B cell (primary cell): ENCODE results near the gene ATP9A. TPM values are rescaled to one million over a fixed set of nuclear protein-coding genes. Genes with fewer than 3 reads are reported as not detected.

ENCODE experiments used
- ATAC-seq: fragments of 200-7000 bp; cut with Tn5 transposase; one replicate; pipeline ENCODE4 v1.10.0; 2021; ENCODE audit warnings: low read depth, mild to moderate bottlenecking, moderate number of reproducible peaks, moderate library complexity
- CTCF ChIA-PET: fragments of 350-600 bp; sonication (Branson Sonifier 250); formaldehyde crosslinking; loops from one replicate; lab custom pipeline; 2021; ENCODE audit warnings: antibody characterized with exemption, inconsistent platforms; lab: Charles Lee
- POLR2A ChIA-PET: fragments of 350-600 bp; sonication (Branson Sonifier 250); formaldehyde crosslinking; loops from one replicate; lab custom pipeline; 2021; ENCODE audit warnings: antibody characterized with exemption; lab: Charles Lee
- DNase-seq: peaks from one replicate; pipeline ENCODE4 v3.0.0; 2013
- H2AFZ ChIP-seq: 2 replicates; pipeline ENCODE4 v1.6.1; 2012; ENCODE audit warnings: mild to moderate bottlenecking, low read depth, low read length; ENCODE audit not compliant: insufficient read depth, poor library complexity, severe bottlenecking
- H3K27ac ChIP-seq, 2 donors: 1 replicate in 1 of 2; 2 replicates in 1 of 2; pipeline ENCODE4 v1.5.1; 2012 to 2013; ENCODE audit warnings: low read length in 2 of 2, mild to moderate bottlenecking in 2 of 2, moderate library complexity in 1 of 2
- H3K27me3 ChIP-seq, 4 experiments: fragments of 200-600 bp in 1 of 4; sonication (generic) in 1 of 4; replicated peaks in 1 of 4; 1 replicate in 2 of 4; 2 replicates in 2 of 4; pipeline versions ENCODE4 v1.6.1 to v1.7.0; 2013 to 2016; ENCODE audit warnings: low read length in 3 of 4, mild to moderate bottlenecking in 2 of 4, mixed read lengths in 1 of 4, moderate library complexity in 1 of 4; ENCODE audit not compliant: insufficient read depth in 4 of 4, control insufficient read depth in 3 of 4; ENCODE audit errors: control extremely low read depth in 1 of 4
- H3K36me3 ChIP-seq, 2 experiments: replicated peaks in 1 of 2; 1 replicate in 1 of 2; 2 replicates in 1 of 2; pipeline versions ENCODE4 v1.6.1 to v1.7.1; 2013; ENCODE audit warnings: low read length in 1 of 2; ENCODE audit not compliant: insufficient read depth in 2 of 2, control insufficient read depth in 1 of 2; ENCODE audit errors: control extremely low read depth in 1 of 2, extremely low read depth in 1 of 2
- H3K4me1 ChIP-seq, 2 donors: fragments of 200-600 bp in 1 of 2; sonication (generic) in 1 of 2; 1 replicate in 1 of 2; 2 replicates in 1 of 2; pipeline versions ENCODE4 v1.5.1 to v1.6.1; 2013 to 2017; ENCODE audit warnings: low read length in 2 of 2; ENCODE audit not compliant: control insufficient read depth in 2 of 2, insufficient read depth in 2 of 2
- H3K4me2 ChIP-seq: replicated peaks from 2 replicates; pipeline ENCODE3; 2012; ENCODE audit warnings: mild to moderate bottlenecking, low read depth, low read length; ENCODE audit not compliant: poor library complexity, severe bottlenecking
- H3K4me3 ChIP-seq, 5 experiments: fragments of 200-600 bp in 1 of 5; sonication (generic) in 1 of 5; 1 replicate in 3 of 5; 2 replicates in 2 of 5; pipeline versions ENCODE4 v1.5.1 to v1.7.0; 2011 to 2016; ENCODE audit warnings: low read length in 4 of 5, mild to moderate bottlenecking in 4 of 5, low read depth in 2 of 5, control low read depth in 1 of 5, moderate library complexity in 1 of 5; ENCODE audit not compliant: insufficient read depth in 1 of 5; ENCODE audit errors: control extremely low read depth in 1 of 5, extremely low read depth in 1 of 5
- H3K79me2 ChIP-seq: fragments of 200-600 bp; sonication (generic); one replicate; pipeline ENCODE4 v1.6.0; 2016; ENCODE audit warnings: low read length; ENCODE audit not compliant: control insufficient read depth, insufficient read depth
- H3K9ac ChIP-seq: fragments of 200-600 bp; sonication (generic); 2 replicates; pipeline ENCODE4 v1.6.1; 2017; ENCODE audit warnings: mild to moderate bottlenecking, low read length, moderate library complexity
- H3K9me3 ChIP-seq, 3 donors: one replicate each; pipeline versions ENCODE4 v1.6.1 to v1.7.1; 2013; ENCODE audit warnings: low read length in 2 of 3; ENCODE audit not compliant: control insufficient read depth in 2 of 3, insufficient read depth in 1 of 3; ENCODE audit errors: control extremely low read depth in 1 of 3
- H4K20me1 ChIP-seq: 2 replicates; pipeline ENCODE4 v1.6.0; 2012; ENCODE audit warnings: mild to moderate bottlenecking, low read length; ENCODE audit not compliant: insufficient read depth, control insufficient read depth, poor library complexity, severe bottlenecking
- H3K27ac Mint-ChIP-seq: one replicate; pipeline ENCODE4 v1.8.0; 2021; ENCODE audit warnings: mixed read lengths
- H3K27me3 Mint-ChIP-seq: one replicate; pipeline ENCODE4 v1.8.0; 2021; ENCODE audit warnings: mixed read lengths
- H3K4me1 Mint-ChIP-seq: one replicate; pipeline ENCODE4 v1.8.0; 2021; ENCODE audit warnings: mixed read lengths
- H3K4me3 Mint-ChIP-seq: one replicate; pipeline ENCODE4 v1.8.0; 2021; ENCODE audit warnings: mixed read lengths
- H3K9me3 Mint-ChIP-seq: one replicate; pipeline ENCODE4 v1.8.0; 2022; ENCODE audit warnings: mixed read lengths; ENCODE audit not compliant: insufficient read depth
- EZH2 ChIP-seq: IDR thresholded peaks from 2 replicates; pipeline ENCODE4 v1.6.1; 2012; ENCODE audit warnings: borderline replicate concordance, low read depth, mild to moderate bottlenecking, moderate library complexity, low read length; ENCODE audit not compliant: insufficient read depth, poor library complexity, severe bottlenecking
- WGBS: methylation state at CpG from one replicate; pipeline ENCODE4 v1.1.5; 2013; ENCODE audit warnings: missing lambda C conversion rate; ENCODE audit not compliant: insufficient coverage; 5-methylcytosine and 5-hydroxymethylcytosine counted together
- intact Hi-C: fragments of 100-400 bp; cut with micrococcal nuclease; formaldehyde crosslinking; loops from one replicate; pipeline ENCODE4 v1.10.0; 2022
- polyA plus RNA-seq: library from polyadenylated mRNA; depleted of rRNA; stranded (reverse); fragments of >200 nt; gene quantifications from 2 replicates; pipeline ENCODE4 v1.2.3, GENCODE V29; 2012
- total RNA-seq, 2 donors: library from RNA; stranded (reverse); fragments of 120-200 nt in 1 of 2; gene quantifications; 1 replicate in 1 of 2; 2 replicates in 1 of 2; pipeline versions ENCODE4 v1.2.3 to v1.2.4, GENCODE V29; 2013 to 2022
- TF ChIP-seq, protein P1 (sequence below): fragments of 200-600 bp; IDR thresholded peaks from one replicate; pipeline ENCODE4 v1.8.0; 2022; ENCODE audit warnings: antibody characterized with exemption, mild to moderate bottlenecking

Gene ATP9A
- total and polyA plus RNA-seq, 2 donors (not counting 1 experiment from before 2014, with no cell fraction given): 0.13 to 0.22 TPM

- CTCF ChIA-PET: no interaction called here
- no peak overlapping the region for H3K27ac ChIP-seq
- no CpG with 5 or more reads among the region's 2 CpGs for WGBS
Measured at GRCh38 chr20:51611625-51611890, 156.6 kb downstream of the ATP9A start.

GRCh38 chr20:51610761-51611624, 157.2 kb downstream of the ATP9A start:
- no peaks in the 10 kb centered on the region for H3K79me2 ChIP-seq
- peaks cover 2% of the 10 kb centered on the region for H3K4me1 Mint-ChIP-seq
- H3K4me1 ChIP-seq: no peaks in the 10 kb centered on the region
- ChIA-PET CTCF (no interaction called here), POLR2A (no interaction called here)
- no peak for DNase-seq
- H3K27ac ChIP-seq: no peak overlapping the region
- peaks cover 0 to 17% (median 0%) of the 10 kb centered on the region in 4 experiments for H3K27me3 ChIP-seq
- H4K20me1 ChIP-seq: no peaks in the 10 kb centered on the region
- TF ChIP-seq EZH2: no peak
- TF ChIP-seq, protein P1, sequence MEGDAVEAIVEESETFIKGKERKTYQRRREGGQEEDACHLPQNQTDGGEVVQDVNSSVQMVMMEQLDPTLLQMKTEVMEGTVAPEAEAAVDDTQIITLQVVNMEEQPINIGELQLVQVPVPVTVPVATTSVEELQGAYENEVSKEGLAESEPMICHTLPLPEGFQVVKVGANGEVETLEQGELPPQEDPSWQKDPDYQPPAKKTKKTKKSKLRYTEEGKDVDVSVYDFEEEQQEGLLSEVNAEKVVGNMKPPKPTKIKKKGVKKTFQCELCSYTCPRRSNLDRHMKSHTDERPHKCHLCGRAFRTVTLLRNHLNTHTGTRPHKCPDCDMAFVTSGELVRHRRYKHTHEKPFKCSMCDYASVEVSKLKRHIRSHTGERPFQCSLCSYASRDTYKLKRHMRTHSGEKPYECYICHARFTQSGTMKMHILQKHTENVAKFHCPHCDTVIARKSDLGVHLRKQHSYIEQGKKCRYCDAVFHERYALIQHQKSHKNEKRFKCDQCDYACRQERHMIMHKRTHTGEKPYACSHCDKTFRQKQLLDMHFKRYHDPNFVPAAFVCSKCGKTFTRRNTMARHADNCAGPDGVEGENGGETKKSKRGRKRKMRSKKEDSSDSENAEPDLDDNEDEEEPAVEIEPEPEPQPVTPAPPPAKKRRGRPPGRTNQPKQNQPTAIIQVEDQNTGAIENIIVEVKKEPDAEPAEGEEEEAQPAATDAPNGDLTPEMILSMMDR: no peak
- intact Hi-C loops: no loop called here
- H3K9me3 Mint-ChIP-seq: no peaks in the 10 kb centered on the region
- no peak overlapping the region for H3K4me3 Mint-ChIP-seq
- H3K4me2 ChIP-seq: no peak overlapping the region
- no peak overlapping the region for H3K27ac Mint-ChIP-seq
- H3K9me3 ChIP-seq: no peaks in the 10 kb centered on the region
- H2AFZ ChIP-seq: no peak overlapping the region
- no peak overlapping the region for H3K9ac ChIP-seq
- no peaks in the 10 kb centered on the region for H3K36me3 ChIP-seq
- H3K27me3 Mint-ChIP-seq: peaks cover 39% of the 10 kb centered on the region
- no peak for ATAC-seq
- 84% methylated on average over 13 of the region's 16 CpGs for WGBS
- H3K4me3 ChIP-seq: no peak overlapping the region

More at GRCh38 chr20:51611625-51611890, 156.6 kb downstream of the ATP9A start:
- Histone ChIP-seq H3K9me3 (no peaks in the 10 kb centered on the region), H3K4me2 (no peak overlapping the region), H2AFZ (no peak overlapping the region), H4K20me1 (no peaks in the 10 kb centered on the region), H3K4me3 (no peak overlapping the region), H3K4me1 (no peaks in the 10 kb centered on the region), H3K36me3 (no peaks in the 10 kb centered on the region), H3K79me2 (no peaks in the 10 kb centered on the region), H3K9ac (no peak overlapping the region), H3K27me3 (peaks cover 0 to 17% (median 0%) of the 10 kb centered on the region in 4 experiments)
- no peak overlapping the region for H3K4me3 Mint-ChIP-seq
- ATAC-seq (no peak), DNase-seq (no peak)
- TF ChIP-seq EZH2: no peak
- TF ChIP-seq, protein P1: no peak
- intact Hi-C loops: no loop called here
- peaks cover 39% of the 10 kb centered on the region for H3K27me3 Mint-ChIP-seq
- H3K9me3 Mint-ChIP-seq: no peaks in the 10 kb centered on the region
- H3K27ac Mint-ChIP-seq: no peak overlapping the region
- H3K4me1 Mint-ChIP-seq: peaks cover 2% of the 10 kb centered on the region
- POLR2A ChIA-PET: no interaction called here
